ENCODE measurements around the gene RRBP1. TPM values are rescaled to one million over a fixed set of nuclear protein-coding genes. Genes with fewer than 3 reads are reported as not detected.

RRBP1 gene
- total RNA-seq, 6 donors from 2014 or later: 143 to 256 (median 172) TPM

DNA sequence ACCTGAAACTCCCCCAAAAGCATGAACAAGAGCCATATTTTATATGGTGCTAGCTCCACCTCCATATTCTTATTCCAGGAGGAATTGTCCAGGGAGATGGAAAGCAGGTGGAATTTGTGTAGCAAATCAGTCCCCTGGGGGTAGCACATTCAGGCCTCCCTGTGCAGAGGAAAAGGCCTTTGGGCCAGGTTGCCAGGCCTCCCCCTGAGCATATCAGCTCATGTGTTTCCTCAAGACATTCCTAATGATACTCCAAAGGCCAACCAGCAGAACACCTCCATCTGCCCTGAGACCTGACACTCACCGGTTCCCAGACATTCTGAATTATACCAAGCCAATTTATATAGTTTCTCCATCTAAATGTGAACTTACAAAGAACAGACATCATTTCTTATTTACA lies 15.1 kb upstream of the RRBP1 start:
- Histone ChIP-seq H3K27ac (no peak overlapping the region), H3K9me3 (no peaks in the 10 kb centered on the region), H3K27me3 (no peaks in the 10 kb centered on the region), H3K4me1 (no peaks in the 10 kb centered on the region), H3K4me3 (no peak overlapping the region), H3K36me3 (no peaks in the 10 kb centered on the region)
- ATAC-seq (ENCODE audit: low FRiP score in 2 of 2) (no peak), DNase-seq (no peak)
- no peak for TF ChIP-seq EP300 (IDR thresholded peaks at IDR 0.05)
- 92 to 95% methylated on average over 1 of the region's 1 CpG for WGBS, 2 donors

DNA sequence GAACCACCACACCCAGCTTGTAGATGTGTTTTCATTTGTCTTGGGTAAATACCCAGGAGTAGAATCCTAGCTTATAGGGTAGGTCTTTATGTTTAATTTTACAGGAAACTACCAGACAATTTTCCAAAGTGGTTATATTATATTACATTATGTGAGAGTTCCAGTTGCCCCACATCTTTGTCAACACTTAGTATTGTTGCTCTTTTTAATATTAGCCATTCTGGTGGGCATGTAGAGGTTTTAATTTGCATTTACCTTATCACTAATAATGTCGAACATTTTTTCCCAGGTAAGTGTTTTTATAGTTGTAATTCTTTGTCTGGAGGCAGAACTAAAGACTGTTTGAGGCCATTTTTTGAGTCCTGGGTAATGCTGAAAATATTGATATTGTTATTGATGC lies 14.2 kb upstream of the RRBP1 start:
- DNase-seq (no peak), ATAC-seq (ENCODE audit: low FRiP score in 2 of 2) (no peak)
- no peak overlapping the region for H3K27ac ChIP-seq
- no peaks in the 10 kb centered on the region for H3K9me3 ChIP-seq
- no peaks in the 10 kb centered on the region for H3K4me1 ChIP-seq
- TF ChIP-seq, protein P1, sequence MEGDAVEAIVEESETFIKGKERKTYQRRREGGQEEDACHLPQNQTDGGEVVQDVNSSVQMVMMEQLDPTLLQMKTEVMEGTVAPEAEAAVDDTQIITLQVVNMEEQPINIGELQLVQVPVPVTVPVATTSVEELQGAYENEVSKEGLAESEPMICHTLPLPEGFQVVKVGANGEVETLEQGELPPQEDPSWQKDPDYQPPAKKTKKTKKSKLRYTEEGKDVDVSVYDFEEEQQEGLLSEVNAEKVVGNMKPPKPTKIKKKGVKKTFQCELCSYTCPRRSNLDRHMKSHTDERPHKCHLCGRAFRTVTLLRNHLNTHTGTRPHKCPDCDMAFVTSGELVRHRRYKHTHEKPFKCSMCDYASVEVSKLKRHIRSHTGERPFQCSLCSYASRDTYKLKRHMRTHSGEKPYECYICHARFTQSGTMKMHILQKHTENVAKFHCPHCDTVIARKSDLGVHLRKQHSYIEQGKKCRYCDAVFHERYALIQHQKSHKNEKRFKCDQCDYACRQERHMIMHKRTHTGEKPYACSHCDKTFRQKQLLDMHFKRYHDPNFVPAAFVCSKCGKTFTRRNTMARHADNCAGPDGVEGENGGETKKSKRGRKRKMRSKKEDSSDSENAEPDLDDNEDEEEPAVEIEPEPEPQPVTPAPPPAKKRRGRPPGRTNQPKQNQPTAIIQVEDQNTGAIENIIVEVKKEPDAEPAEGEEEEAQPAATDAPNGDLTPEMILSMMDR (IDR thresholded peaks at IDR 0.05): no peak
- no peak for TF ChIP-seq POLR2A (IDR thresholded peaks at IDR 0.05)
- no peak for TF ChIP-seq POLR2AphosphoS5 (IDR thresholded peaks at IDR 0.05)
- no peak for TF ChIP-seq EP300 (IDR thresholded peaks at IDR 0.05)
- H3K36me3 ChIP-seq: no peaks in the 10 kb centered on the region
- no peak overlapping the region for H3K4me3 ChIP-seq
- WGBS, 2 donors: 89 to 96% methylated on average over 1 of the region's 1 CpG
- H3K27me3 ChIP-seq: no peaks in the 10 kb centered on the region

DNA sequence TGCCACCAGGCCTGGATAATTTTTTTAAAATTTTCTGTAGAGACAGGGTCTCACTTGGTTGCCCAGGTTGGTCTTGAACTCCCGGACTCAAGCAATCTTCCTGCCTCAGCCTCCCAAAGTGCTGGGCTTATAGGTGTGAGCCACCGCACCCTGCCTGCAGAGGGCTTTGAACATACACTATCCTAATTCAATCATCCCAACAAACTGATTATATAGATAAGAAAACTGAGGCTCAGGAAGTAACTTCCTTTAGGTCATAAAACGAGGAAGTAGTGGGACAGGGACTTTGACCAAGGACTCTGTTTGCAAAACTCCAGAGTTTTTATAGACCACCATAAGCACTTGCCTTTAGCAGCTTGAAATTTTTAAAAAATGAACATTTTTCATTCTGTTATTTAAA lies 12.7 kb upstream of the RRBP1 start:
- ATAC-seq (ENCODE audit: low FRiP score in 2 of 2) (no peak), DNase-seq (no peak)
- no peak for TF ChIP-seq POLR2A (IDR thresholded peaks at IDR 0.05)
- no peak for TF ChIP-seq POLR2AphosphoS5 (IDR thresholded peaks at IDR 0.05)
- TF ChIP-seq, protein P1 (IDR thresholded peaks at IDR 0.05): no peak
- TF ChIP-seq EP300 (IDR thresholded peaks at IDR 0.05): no peak
- H3K9me3 ChIP-seq: no peaks in the 10 kb centered on the region
- 75 to 85% methylated on average over 3 of the region's 3 CpGs for WGBS, 2 donors
- no peak overlapping the region for H3K27ac ChIP-seq
- no peaks in the 10 kb centered on the region for H3K36me3 ChIP-seq
- H3K27me3 ChIP-seq: no peaks in the 10 kb centered on the region
- H3K4me3 ChIP-seq: no peak overlapping the region
- no peaks in the 10 kb centered on the region for H3K4me1 ChIP-seq

DNA sequence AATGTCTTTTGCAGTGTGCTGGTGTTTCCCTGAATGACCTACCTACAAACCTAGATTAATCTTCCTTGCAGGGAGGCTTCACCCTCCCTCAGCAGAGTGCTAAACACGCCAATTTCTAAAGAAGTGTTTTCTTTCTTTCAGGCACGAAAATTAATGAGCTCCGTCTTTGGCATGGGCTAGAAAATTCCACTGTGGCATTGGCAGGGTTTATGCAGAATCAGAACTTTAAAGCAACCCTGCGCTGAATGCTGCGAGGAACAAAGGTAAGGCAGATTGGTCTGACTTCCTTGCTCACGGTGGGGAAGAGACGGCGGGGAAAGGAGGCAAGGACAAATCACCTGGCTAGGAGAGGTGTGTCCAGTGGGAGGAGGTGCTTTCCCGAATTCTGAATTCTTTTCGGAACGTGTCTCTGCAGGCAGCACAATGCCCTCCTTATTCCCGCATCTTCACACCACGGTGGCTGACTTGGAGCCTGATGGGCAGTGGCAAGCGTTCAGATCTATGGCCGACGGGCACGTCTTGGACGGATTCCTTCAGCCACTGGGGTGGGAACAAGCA lies 11.5 kb upstream of the RRBP1 start:
- no peak overlapping the region for H3K27ac ChIP-seq
- H3K9me3 ChIP-seq: no peaks in the 10 kb centered on the region
- TF ChIP-seq POLR2A (IDR thresholded peaks at IDR 0.05) (no peak), EP300 (IDR thresholded peaks at IDR 0.05) (no peak), POLR2AphosphoS5 (IDR thresholded peaks at IDR 0.05) (no peak)
- TF ChIP-seq, protein P1 (IDR thresholded peaks at IDR 0.05): no peak
- WGBS, 2 donors: 82 to 86% methylated on average over 15 to 18 of the region's 18 CpGs
- no peaks in the 10 kb centered on the region for H3K36me3 ChIP-seq
- no peaks in the 10 kb centered on the region for H3K4me1 ChIP-seq
- no peak overlapping the region for H3K4me3 ChIP-seq
- DNase-seq: no peak
- no peaks in the 10 kb centered on the region for H3K27me3 ChIP-seq
- ATAC-seq (ENCODE audit: low FRiP score in 2 of 2): no peak

DNA sequence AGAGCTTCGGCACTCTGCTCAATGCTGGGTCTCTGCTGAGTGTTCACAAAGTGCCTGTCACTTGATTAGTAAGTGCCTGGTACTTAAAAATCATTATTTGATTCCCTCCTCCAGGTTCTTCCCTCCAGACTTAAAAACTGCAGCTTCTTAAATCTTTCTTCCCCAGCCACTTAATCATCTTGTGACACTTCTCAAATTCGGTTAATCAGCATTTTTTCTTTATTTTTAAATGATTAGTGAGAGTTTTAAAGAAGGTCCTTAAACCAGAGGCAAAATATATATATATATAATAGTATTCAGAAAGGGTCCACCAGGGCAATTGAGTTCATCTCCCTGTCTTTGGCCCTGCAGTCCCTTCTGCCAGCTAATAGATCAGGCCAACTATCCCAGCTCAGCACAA lies 9.7 kb upstream of the RRBP1 start:
- TF ChIP-seq, protein P1 (IDR thresholded peaks at IDR 0.05): no peak
- no peak for TF ChIP-seq POLR2AphosphoS5 (IDR thresholded peaks at IDR 0.05)
- TF ChIP-seq POLR2A (IDR thresholded peaks at IDR 0.05): no peak
- no peak for TF ChIP-seq EP300 (IDR thresholded peaks at IDR 0.05)
- Histone ChIP-seq H3K4me1 (no peaks in the 10 kb centered on the region), H3K27ac (no peak overlapping the region), H3K36me3 (no peaks in the 10 kb centered on the region), H3K9me3 (no peaks in the 10 kb centered on the region), H3K27me3 (no peaks in the 10 kb centered on the region), H3K4me3 (no peak overlapping the region)
- no peak for DNase-seq
- WGBS, 2 donors: 47 to 57% methylated on average over 2 of the region's 2 CpGs
- no peak for ATAC-seq (ENCODE audit: low FRiP score in 2 of 2)
